ENCODE results near the gene MRTFB. TPM values are rescaled to one million over a fixed set of nuclear protein-coding genes. Genes with fewer than 3 reads are reported as not detected.

Gene MRTFB
- total and polyA plus RNA-seq, 2 of the 13 experiments (the other 11 are each of a cell fraction or from before 2014, with no cell fraction given) = 11.4 to 14.0 TPM

- TF ChIP-seq ZBTB40 (IDR thresholded peaks at IDR 0.05) = no peak
- TF ChIP-seq ZBTB40 (CRISPR knock-in tag; IDR thresholded peaks at IDR 0.05) = peak; percentile 43
- TF ChIP-seq ZNF512B (CRISPR knock-in tag; IDR thresholded peaks at IDR 0.05; ENCODE audit: borderline replicate concordance) = peak; percentile 53; the same call in 1 of the 2 replicates
- peak; percentile 25; the same call in 1 of the 2 replicates for TF ChIP-seq NFKB2 (CRISPR knock-in tag; IDR thresholded peaks at IDR 0.05; ENCODE audit: borderline replicate concordance)
- peak; percentile 36 for TF ChIP-seq ZNF770 (CRISPR knock-in tag; IDR thresholded peaks at IDR 0.05)
- peak; percentile 72 for TF ChIP-seq ZNF501 (CRISPR knock-in tag; IDR thresholded peaks at IDR 0.05)
- TF ChIP-seq ZBTB7B (CRISPR knock-in tag; IDR thresholded peaks at IDR 0.05) = no peak
- TF ChIP-seq ZBTB39 (CRISPR knock-in tag; IDR thresholded peaks at IDR 0.05) = no peak
- 0 out of 2 replicates have a peak, but pooled peaks have one; percentile 63 for TF ChIP-seq IRF9 (CRISPR knock-in tag; IDR thresholded peaks at IDR 0.05; ENCODE audit: borderline replicate concordance)
Measured at GRCh38 chr16:14303639-14304394, 232.7 kb downstream of the MRTFB start (continued).

Measured in HepG2 (cell line).